ENCODE measurements around the gene AP1AR.

- TF ChIP-seq CTCF (IDR thresholded peaks at IDR 0.05) (no peak), POLR2A (IDR thresholded peaks at IDR 0.05) (no peak)
Measured at GRCh38 chr4:112236040-112236439, 4.5 kb downstream of the AP1AR start.
